Skeletal muscle cell (primary cell): ENCODE data around the gene NUP107.

Source experiments
- DNase-seq: peaks from one replicate; pipeline ENCODE4 v3.0.0-alpha.2; 2010; ENCODE audit warnings: low read depth
- H3K4me3 ChIP-seq: 2 replicates; pipeline ENCODE4 v1.5.1; 2011; ENCODE audit warnings: low read depth, mild to moderate bottlenecking, control low read depth, low read length, moderate library complexity

Gene NUP107

DNA sequence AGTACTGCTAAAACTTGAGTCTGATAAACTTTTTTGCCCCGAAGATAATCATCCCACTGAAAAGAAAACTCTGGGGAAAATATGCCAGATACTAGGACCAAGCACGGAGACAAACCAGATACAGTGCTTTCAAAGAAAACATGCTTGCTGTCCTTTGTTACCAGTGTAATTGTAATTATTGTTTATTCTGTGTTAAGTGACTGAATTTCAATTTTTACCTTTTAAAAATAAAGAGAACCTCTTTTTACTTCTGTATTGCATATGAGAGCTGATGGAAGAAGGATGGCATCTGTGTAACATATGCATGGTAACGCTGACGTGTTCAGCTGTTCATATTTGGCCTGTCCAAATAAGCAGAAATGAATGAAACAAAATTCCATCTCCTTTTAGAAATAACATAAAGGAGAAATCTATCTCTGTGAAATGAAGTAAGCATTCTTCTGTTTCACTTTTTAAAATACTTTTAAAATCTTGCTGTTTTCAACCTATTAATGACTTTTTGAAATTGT lies 81.7 kb downstream of the NUP107 start:
- no peak for DNase-seq
- no peak overlapping the region for H3K4me3 ChIP-seq

DNA sequence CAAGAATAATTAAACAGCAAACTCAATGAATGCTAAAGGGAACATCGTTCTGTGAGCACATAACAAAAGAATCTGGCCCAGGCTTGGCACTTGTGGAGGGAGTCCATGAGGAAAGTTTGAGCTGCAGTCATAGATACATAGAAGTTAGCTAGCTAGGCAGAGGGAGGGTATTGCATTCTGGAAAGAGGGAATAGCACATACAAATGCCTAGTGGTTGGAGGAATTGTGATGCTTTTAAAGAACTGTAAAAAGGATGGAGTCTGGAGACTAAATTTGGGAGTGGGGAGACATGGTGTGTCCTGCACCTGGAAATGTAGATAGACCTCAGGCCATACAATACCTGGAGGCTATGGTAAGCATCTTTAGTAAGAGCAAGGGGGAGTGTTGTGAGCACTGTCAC lies 83.2 kb downstream of the NUP107 start:
- DNase-seq, result no peak
- H3K4me3 ChIP-seq, result no peak overlapping the region

DNA sequence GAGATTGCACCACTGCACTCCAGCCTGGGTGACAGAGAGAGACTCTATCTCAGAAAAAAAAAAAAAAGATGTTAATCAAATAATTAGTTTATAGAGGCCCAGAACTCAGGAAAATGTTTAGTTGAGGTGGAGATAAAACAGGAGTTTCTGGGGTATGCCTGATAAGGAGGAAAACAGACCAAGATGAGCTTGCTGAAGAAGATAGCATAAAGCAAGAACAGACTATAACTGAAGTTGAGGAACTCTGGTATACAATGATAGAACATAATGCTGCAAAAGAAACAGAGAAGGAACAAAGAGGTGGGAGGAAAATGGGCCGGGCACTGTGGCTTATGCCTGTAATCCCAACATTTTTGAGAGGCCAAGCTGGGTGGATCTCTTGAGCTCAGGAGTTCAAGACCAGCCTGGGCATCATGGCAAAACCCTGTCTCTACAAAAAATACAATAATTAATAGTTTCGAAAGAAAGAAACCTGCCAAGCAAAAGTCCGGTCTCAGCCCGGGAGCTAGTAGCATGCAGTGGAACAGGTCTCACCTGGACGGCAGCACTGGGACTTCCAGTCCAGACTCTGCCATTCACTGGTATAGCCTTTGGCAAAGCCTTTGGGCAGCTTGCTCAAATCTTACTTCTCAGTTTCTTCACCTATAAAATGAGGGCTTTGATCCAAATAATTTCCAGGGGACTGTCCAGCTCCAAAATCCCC lies 84.6 kb downstream of the NUP107 start:
- no peak for DNase-seq

DNA sequence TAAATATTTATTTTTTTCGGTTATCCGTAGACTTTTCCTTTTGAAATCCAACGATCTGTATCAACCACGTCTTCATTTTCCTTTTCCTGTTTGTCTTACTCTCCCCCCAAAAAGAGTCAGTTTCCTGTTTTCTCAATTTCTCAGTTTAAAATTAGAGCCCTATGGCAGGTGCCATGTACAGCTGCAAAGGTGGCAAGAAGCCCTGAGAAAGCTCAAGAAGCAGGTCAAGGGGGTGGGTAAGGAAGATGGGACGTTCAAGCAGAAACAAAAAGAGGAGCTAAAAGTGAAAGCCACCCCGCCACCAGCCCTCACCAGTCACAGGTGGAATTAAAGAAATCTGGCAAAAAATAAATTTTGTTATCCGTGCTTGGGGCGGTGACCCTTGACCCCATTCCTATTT lies 85.9 kb downstream of the NUP107 start:
- DNase-seq, result no peak
- no peak overlapping the region for H3K4me3 ChIP-seq

More for the DNA sequence above, 84.6 kb downstream of the NUP107 start:
- no peak overlapping the region for H3K4me3 ChIP-seq

DNA sequence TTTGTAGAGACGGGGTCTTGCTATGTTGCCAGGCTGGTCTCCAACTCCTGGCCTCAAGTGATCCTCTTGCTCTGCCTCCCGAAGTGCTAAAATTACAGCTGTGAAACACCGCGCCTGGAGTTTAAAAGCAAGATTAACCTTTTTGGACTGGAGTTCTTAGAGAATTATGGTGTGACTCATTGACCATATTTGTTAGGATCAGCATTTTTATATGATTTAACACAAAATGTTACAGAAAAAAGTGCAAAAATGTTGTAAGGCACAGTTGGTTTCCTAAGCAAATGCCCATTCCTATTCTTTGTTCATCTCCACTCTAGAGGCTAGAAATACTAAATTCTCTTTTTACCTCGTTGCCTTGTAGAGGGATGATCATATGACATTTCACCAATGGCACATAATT lies 86.8 kb downstream of the NUP107 start:
- H3K4me3 ChIP-seq, result no peak overlapping the region
- no peak for DNase-seq

DNA sequence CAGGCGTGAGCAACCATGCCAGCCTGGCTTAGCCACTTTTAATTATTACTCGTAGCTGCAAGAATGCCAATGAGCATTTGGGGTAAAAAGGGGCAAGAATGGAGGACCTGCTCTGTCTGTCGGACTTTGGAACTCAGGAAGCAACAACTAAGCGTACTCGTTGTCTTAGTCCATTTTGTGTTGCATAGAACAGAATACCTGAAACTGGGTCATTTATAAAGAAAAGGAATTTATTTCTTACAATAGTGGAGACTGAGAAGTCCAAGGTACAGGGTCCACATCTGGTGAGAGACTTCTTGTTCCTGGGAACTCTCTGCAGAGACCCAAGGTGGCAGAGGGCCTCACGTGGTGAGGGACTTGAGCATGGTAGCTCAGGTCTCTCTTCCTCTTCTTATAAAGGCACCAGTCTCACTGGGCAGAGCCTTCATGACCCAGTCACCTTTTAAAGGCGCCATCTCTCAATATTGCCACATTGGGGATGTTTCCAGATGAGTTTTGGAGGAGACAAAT lies 88.4 kb downstream of the NUP107 start:
- DNase-seq, result no peak
- H3K4me3 ChIP-seq, result no peak overlapping the region

DNA sequence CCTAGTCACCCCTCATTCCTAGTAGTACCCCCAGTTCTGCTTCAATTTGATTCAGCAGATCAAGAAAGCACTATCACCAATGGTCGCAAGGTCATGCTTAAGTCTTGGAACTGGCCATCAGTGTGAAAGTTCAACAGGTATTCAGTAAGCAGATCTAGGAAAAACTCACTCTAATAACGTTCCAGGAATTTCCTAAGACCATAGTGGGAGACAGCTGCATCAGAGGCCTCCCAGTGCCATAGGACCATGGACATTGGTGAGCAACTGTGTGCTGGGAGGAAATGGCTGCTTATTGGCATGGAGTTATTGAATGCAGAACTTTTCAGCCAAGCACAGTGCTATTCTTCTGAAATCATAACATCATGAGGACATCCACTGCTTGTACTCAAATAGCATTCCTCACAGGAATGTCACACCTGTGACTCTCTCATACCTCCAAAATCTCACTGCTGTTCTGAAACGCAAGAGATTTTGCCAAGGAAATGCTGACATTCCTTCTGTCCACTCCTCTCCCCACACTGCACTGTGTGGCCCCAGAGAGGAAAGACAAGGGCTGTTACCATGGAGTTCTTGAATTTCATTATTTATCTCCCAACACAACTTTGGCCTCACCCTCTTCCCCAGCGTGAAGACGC lies 90.3 kb downstream of the NUP107 start:
- DNase-seq, result no peak
- no peak overlapping the region for H3K4me3 ChIP-seq

DNA sequence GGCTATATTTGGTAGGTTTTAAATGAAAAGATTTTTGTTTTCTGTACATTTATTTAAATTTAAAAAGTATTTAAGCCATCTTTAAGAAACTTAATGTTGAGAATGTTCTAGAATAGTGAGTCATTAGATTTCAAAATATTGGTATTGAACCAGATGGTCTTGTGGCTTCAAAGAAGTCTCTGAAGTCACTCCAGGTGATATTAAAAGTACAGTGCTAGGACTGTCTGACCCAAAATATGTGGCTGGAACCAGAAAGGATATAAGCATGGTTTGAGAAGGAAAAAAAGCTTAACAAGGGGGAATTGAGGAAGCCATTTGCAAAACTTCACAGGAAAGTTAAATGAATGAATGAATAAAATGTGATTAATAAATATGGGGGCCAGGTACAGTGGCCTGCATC lies 92.5 kb downstream of the NUP107 start:
- H3K4me3 ChIP-seq, result no peak overlapping the region
- DNase-seq, result no peak

DNA sequence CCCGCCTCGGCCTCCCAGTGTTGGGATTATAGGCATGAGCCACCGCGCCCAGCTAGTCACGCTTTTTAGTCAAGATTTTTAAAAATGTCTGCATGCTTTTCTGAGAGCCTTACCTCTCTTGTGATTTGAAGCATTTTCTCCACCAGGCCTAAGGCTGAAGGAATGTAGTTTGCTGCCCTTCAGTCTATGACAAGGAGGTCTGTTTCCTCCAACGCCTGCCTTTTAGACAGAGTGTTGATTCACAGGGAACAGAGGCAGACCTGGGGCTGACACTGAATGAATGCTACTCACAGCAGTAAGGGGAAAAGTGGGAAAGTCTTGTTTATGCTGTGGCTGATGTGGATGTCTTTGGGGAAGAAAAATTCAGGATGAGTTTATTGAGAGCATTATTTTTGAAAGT lies 94.0 kb downstream of the NUP107 start:
- H3K4me3 ChIP-seq, result no peak overlapping the region
- no peak for DNase-seq

DNA sequence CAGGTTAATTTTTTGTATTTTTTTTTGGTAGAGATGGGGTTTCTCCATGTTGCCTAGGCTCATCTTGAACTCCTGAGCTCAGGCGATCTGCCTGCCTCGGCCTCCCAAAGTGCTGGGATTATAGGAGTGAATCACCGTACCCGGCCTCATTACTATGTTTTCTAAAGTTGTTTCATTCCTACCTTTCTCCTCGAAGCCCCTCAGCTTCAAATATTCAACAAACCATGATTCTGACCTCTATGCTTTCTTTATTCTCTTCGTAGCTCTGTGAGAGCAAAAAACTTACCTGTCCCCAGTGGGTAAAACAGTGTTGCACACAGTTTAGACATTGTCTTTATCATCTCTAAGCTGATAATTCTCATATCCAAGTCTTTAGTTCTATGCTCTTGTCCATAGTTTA lies 95.0 kb downstream of the NUP107 start:
- no peak for DNase-seq
- no peak overlapping the region for H3K4me3 ChIP-seq

DNA sequence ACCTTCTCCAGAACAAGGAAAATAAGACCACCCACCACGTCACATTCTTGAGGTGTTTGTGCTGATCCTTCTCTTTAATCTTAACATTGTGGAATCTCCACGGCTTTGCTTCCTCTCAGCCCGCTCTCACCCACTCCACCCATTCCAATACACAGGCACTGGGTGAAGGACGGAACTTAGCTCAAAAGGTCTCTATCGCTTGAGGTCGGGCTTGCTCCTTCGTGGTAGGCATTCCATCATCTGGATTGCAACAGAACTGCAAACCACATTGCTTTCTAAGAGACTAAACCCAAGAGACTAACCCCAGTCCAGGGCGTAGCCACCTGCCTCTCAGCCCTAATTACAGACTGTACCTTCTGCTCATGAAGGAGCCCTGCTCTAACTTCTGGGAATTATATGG lies 97.2 kb downstream of the NUP107 start:
- no peak overlapping the region for H3K4me3 ChIP-seq
- no peak for DNase-seq

DNA sequence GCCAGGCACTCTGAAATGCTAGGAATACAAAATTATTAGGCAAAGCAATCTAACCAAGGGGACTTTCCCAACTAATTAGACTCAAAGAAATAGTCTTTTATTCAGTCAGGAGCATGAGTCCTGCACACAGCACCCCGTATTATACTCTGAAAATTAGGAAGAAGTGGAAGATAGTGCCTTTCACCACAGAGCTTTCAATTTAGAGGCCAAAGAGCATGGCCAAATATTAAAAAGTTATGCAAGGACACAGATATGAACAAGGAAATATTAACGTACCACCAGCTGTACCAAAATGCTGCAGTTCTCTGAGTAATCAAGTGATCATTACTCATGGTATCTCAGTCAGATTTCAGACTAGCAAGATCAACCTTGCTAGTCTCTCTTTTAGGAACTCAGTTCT lies 98.6 kb downstream of the NUP107 start:
- DNase-seq, result no peak
- H3K4me3 ChIP-seq, result no peak overlapping the region

DNA sequence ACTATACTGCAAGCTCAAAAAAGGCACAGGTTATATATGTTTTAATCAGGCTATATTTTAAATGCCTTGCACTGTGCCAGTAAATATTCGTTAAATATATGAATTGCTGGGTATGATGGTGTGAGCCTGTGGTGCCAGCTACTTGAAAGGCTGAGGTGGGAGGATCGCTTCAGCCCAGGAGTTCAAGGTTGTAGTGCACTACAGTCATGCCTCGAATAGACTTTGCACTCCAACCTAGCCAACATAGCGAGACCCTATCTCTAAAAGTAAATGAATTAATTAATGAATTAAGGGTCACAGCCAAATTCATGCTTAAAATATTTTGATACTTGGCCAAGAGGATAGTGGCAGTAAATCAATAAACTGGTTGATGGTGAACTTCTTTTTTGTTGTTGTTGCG lies 99.0 kb downstream of the NUP107 start:
- no peak overlapping the region for H3K4me3 ChIP-seq
- no peak for DNase-seq

DNA sequence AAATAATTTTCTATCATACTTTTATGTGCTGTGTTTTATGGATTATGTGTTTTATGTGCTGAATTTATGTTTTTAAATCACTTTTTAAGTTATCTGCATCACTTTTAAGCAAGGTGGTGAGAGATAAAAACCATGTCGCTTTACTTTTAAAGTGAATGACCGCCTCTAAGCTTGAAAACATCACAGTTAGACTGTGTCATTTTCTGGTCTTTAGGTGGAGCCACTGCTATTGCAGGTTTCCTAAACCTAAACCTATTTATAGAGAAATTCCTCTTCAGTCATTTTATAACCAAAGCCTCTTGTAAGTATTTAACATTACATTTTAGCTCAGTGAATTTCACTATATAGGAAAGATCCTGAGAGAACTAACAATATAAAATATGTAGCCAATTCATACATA lies 100.2 kb downstream of the NUP107 start:
- H3K4me3 ChIP-seq, result no peak overlapping the region
- no peak for DNase-seq

DNA sequence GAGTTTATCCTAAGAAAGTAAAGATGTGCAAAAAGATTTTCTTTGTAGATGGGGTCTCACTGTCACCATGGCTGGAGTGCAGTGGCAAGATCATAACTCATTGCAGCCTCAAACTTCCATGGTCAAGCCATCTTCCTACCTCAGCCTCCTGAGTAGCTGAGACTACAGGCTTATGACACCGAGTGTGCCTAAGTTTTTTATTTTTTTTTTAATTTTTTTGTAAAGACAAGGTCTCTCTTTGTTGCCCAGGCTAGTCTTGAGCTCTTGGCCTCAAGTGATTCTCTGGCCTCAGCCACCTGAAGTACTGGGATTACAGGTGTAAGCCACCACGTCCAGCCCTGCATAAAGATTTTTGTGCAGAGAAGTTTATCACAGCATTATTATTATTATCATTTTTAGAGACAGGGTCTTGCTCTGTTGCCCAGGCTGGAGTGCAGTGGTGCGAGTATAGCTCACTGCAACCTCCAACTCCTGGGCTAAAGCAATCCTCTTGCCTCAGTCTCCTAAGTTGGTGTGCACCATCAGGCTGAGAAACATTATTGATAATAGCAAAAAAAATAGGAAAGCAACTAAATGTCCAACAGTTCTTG lies 101.9 kb downstream of the NUP107 start:
- no peak for DNase-seq
- no peak overlapping the region for H3K4me3 ChIP-seq

DNA sequence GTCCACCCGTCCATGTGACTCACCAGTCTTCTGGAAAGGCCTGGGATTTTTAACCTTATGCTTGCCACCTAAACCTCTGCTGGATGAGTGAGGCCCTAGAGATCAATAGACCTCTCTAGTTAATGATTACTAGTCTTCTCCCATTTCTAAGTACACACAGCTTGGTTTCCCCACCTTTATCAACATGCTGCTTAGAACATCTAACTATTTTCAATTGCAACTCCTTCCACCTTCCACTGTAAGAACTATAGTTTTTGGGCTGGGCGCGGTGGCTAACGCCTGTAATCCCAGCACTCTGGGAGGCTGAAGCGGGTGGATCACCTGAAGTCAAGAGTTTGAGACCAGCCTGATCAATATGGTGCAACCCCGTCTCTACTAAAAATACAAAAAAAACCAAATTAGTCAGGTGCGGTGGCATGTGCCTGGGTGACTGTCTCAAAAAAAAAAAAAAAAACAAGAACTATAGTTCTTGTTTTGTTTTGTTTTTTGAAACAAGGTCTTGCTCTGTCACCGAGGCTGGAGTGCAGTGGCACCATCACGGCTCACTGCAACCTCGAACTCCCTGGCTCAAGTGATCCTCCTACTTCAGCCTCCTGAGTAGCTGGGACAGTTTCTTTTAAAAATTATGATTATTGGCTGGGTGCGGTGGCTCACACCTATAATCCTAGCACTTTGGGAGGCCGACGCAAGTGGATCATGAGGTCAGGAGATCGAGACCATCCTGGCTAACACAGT lies 102.5 kb downstream of the NUP107 start:
- H3K4me3 ChIP-seq, result no peak overlapping the region
- DNase-seq, result no peak

DNA sequence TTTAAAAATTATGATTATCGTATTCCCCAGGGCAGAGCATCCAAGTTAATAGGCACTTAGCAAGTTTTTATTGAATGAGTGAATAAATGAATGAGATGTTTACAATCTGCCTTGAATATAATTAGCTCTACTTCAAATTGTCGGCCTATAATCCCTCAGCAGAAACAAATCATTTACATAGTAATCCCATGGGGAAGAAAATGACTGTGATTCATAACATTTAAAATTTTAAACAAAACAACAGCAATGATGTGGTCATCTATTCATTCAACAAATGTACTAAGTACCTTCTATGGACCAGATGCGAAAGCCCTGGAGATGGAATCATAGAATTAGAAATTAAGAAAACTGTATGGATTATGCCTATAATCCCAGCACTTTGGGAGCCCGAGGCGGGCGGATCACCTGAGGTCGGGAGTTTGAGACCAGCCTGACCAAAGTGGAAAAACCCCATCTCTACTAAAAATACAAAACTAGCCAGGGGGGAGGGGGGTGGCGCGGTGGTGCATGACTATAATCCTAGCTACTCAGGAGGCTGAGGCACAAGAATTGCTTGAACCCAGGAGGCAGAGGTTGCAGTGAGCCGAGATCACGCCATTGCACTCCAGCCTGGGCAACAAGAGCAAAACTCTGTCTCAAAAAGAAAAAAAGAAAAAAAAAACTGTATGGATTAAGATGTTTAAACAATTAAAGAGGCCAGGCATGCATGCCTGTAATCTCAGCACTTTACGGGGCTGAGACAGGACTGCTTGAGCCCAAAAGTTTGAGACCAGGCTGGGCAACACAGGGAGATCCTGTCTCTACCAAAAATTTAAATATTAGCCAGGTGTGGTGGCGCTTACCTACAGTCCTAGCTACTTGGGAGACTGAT lies 103.5 kb downstream of the NUP107 start:
- no peak overlapping the region for H3K4me3 ChIP-seq
- no peak for DNase-seq

DNA sequence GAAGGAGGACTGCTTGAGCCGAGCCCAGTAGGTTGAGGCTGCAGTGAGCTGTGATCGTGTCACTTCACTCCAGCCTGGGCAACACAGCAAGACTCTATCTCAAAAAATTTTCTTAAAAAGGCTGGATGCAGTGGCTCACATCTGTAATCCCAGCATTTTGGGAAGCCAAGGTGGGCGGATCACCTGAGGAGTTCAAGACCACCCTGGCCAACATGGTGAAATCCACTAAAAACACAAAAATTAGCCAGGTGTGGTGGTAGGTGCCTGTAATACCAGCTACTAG lies 104.1 kb downstream of the NUP107 start:
- DNase-seq, result no peak
- no peak overlapping the region for H3K4me3 ChIP-seq

DNA sequence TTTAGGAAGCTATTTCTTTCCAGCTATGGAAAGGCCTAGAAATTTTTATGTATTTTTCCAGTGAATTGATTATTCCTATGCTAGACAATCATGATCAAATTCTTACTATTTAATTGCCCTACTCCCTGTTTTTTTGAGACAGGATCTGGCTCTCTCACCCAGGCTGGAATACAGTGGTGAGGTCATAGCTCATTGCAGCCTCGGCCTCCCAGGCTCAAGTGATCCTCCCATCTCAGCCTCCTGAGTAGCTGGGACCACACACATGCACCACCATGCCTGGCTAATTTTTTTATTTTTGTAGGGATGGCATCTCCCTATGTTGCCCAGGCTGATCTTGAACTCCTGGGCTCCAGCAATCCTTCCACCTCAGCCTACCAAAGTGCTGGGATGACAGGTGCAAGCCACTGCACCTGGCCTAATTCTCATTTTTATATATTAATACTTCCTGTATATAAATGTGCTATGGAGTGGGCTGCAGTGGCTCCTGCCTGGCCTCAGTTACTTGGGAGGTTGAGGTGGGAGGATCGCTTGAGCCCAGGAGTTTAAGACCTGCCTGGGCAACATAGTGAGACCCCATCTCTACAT lies 105.2 kb downstream of the NUP107 start:
- DNase-seq, result no peak
- H3K4me3 ChIP-seq, result no peak overlapping the region
